Measurements from ENCODE around the gene MPIG6B.

DNA sequence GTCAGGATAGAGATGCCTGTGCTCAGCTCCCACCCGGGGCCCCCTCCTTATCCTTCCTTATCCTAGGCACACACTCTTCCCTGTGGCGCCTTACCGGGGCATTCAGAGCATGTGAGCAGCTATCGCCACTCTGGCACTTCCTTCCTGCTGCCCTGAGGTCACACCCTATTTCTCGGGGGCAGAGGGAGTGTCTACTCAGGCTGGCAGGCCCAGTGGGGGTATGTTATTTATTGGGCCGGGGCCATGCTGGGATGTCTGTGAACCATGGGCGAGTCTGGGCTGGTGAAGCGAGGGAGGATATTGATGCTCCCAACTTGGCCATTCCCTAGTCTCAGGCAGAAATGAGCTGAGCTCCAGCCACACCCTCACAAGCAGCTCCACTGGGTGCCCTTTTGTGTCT, 11.9 kb upstream of the MPIG6B start:
- TF ChIP-seq, protein P1, sequence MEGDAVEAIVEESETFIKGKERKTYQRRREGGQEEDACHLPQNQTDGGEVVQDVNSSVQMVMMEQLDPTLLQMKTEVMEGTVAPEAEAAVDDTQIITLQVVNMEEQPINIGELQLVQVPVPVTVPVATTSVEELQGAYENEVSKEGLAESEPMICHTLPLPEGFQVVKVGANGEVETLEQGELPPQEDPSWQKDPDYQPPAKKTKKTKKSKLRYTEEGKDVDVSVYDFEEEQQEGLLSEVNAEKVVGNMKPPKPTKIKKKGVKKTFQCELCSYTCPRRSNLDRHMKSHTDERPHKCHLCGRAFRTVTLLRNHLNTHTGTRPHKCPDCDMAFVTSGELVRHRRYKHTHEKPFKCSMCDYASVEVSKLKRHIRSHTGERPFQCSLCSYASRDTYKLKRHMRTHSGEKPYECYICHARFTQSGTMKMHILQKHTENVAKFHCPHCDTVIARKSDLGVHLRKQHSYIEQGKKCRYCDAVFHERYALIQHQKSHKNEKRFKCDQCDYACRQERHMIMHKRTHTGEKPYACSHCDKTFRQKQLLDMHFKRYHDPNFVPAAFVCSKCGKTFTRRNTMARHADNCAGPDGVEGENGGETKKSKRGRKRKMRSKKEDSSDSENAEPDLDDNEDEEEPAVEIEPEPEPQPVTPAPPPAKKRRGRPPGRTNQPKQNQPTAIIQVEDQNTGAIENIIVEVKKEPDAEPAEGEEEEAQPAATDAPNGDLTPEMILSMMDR (IDR thresholded peaks at IDR 0.05; ENCODE audit: low read depth, low read length, missing input control): no peak
- TF ChIP-seq TAF1 (conservative IDR thresholded peaks at IDR 0.05) (no peak), GABPA (IDR thresholded peaks at IDR 0.05 in 1 of 2, conservative IDR thresholded peaks at IDR 0.05 in 1 of 2) (no peak), FOXA2 (IDR thresholded peaks at IDR 0.05) (no peak), RAD21 (IDR thresholded peaks at IDR 0.05) (no peak)
